Transverse colon (tissue), 4 donors: Measurements from ENCODE around the gene ELMO3. TPM values are rescaled to one million over a fixed set of nuclear protein-coding genes. Genes with fewer than 3 reads are reported as not detected.

Experiments
- DNase-seq: peaks from one replicate; pipeline ENCODE4 v3.0.0-alpha.2; 2019
- H3K27ac ChIP-seq, 4 donors: fragments of 200-600 bp; sonication (generic); 2 replicates each; pipeline ENCODE4 v1.5.1; 2016 to 2018; ENCODE audit warnings: inconsistent platforms in 4 of 4
- H3K27me3 ChIP-seq: fragments of 200-600 bp; sonication (generic); 2 replicates; pipeline ENCODE4 v1.5.1; 2017; ENCODE audit warnings: inconsistent platforms
- H3K36me3 ChIP-seq, 4 donors: fragments of 200-600 bp; sonication (generic); 2 replicates each; pipeline ENCODE4 v1.5.1; 2017 to 2019; ENCODE audit warnings: inconsistent platforms in 4 of 4
- H3K4me1 ChIP-seq, 4 donors: fragments of 200-600 bp; sonication (generic); 2 replicates each; pipeline ENCODE4 v1.5.1; 2017 to 2020; ENCODE audit warnings: inconsistent platforms in 4 of 4
- H3K4me3 ChIP-seq, 4 donors: fragments of 200-600 bp; sonication (generic); 1 replicate in 1 of 4; 2 replicates in 3 of 4; pipeline versions ENCODE4 v1.5.1 to v1.6.1; 2017 to 2019; ENCODE audit warnings: inconsistent platforms in 4 of 4
- H3K9me3 ChIP-seq, 2 donors: fragments of 200-600 bp; sonication (generic); 2 replicates each; pipeline ENCODE4 v1.5.1; 2017 to 2019; ENCODE audit warnings: inconsistent platforms in 2 of 2
- CTCF ChIP-seq, 5 experiments: fragments of 200-600 bp in 3 of 5; fragments of 450-650 bp in 2 of 5; sonication (generic) in 3 of 5; IDR thresholded peaks; 1 replicate in 2 of 5; 2 replicates in 3 of 5; pipeline ENCODE4 v1.5.1; 2016 to 2017; ENCODE audit warnings: antibody characterized with exemption in 5 of 5, inconsistent platforms in 3 of 5, mild to moderate bottlenecking in 2 of 5, moderate library complexity in 1 of 5
- EP300 ChIP-seq: sonication (generic); formaldehyde crosslinking; IDR thresholded peaks from one replicate; pipeline ENCODE4 v1.6.1; 2017; ENCODE audit warnings: antibody characterized with exemption, low read depth
- POLR2A ChIP-seq: fragments of 450-650 bp; IDR thresholded peaks from one replicate; pipeline ENCODE4 v1.6.1; 2016; ENCODE audit warnings: antibody characterized with exemption, mild to moderate bottlenecking, moderate library complexity
- POLR2AphosphoS5 ChIP-seq, 3 donors: sonication (generic); formaldehyde crosslinking; IDR thresholded peaks; one replicate each; pipeline ENCODE4 v1.6.1; 2016; ENCODE audit warnings: antibody characterized with exemption in 3 of 3
- WGBS, 2 donors: methylation state at CpG; one replicate each; pipeline ENCODE4 v1.1.5; 2018; ENCODE audit warnings: low coverage in 1 of 2; 5-methylcytosine and 5-hydroxymethylcytosine counted together
- in situ Hi-C, 4 donors: fragments of 200-750 bp; cut with MboI; loops; one replicate each; pipeline versions ENCODE4 v1.15.0 to v1.15.1; 2017; ENCODE audit warnings: low sequenced_read_pairs in 3 of 4, low pct_ligation_motif_present in 1 of 4, low pct_unique_long_range_greater_than_20kb in 1 of 4
- intact Hi-C: fragments of 100-400 bp; cut with DNase I; formaldehyde crosslinking; loops from one replicate; pipeline ENCODE4 v1.15.1; 2023; ENCODE audit warnings: low total_unique reads
- total RNA-seq, 4 donors: library from RNA; depleted of rRNA; stranded (reverse); fragments of >200 nt; gene quantifications; one replicate each; pipeline ENCODE4 v1.1.0, GENCODE V29; 2016

The ELMO3 gene
- total RNA-seq, 4 donors from 2014 or later, result 61.0 to 91.5 (median 77.7) TPM

- no peaks in the 10 kb centered on the region for H3K9me3 ChIP-seq
- H3K36me3 ChIP-seq, result no peaks in the 10 kb centered on the region
- H3K27ac ChIP-seq, result peak overlapping the region; percentile 90 to 93 (median 92)
- H3K4me1 ChIP-seq, result peaks cover 12 to 60% (median 45%) of the 10 kb centered on the region in 4 donors
- no peak overlapping the region for H3K4me3 ChIP-seq
- intact Hi-C loops (loop anchor here (2.0 kb wide), 2 partner anchors 27 to 179 kb away; no protein-coding TSS in a partner anchor), in situ Hi-C loops (loop anchor here in 3 of 4 donors (10.0 to 25.0 kb wide), 3 partner anchors 143 to 196 kb away; partner anchors contain the start of genes CES3 (in 1 of the 3) and CES4A (in 1 of the 3))
- no peak for TF ChIP-seq EP300
- TF ChIP-seq POLR2A, result no peak
- TF ChIP-seq POLR2AphosphoS5 (IDR thresholded peaks at IDR 0.05), result no peak
- no peak for TF ChIP-seq CTCF (IDR thresholded peaks at IDR 0.05)
- H3K27me3 ChIP-seq, result peaks cover 17% of the 10 kb centered on the region
- 52 to 72% methylated on average over 4 to 7 of the region's 7 CpGs for WGBS, 2 donors
- DNase-seq, result no peak
These were observed 40.9 kb upstream of the ELMO3 start for GRCh38 chr16:67157892-67158635.

GRCh38 chr16:67158637-67159600 is 40.0 kb upstream of the ELMO3 start:
- no peak for TF ChIP-seq EP300
- TF ChIP-seq POLR2A, result no peak
- no peak for TF ChIP-seq POLR2AphosphoS5 (IDR thresholded peaks at IDR 0.05)
- no peak for TF ChIP-seq CTCF (IDR thresholded peaks at IDR 0.05)
- H3K4me3 ChIP-seq, result peak overlapping the region; percentile 58 to 93 (median 82)
- H3K36me3 ChIP-seq, result no peaks in the 10 kb centered on the region
- no peaks in the 10 kb centered on the region for H3K9me3 ChIP-seq
- peak; percentile 82 for DNase-seq
- 5 to 10% methylated on average over 7 to 27 of the region's 34 CpGs for WGBS, 2 donors
- in situ Hi-C loops, result loop anchor here in 3 of 4 donors (10.0 to 25.0 kb wide), 3 partner anchors 144 to 197 kb away; partner anchors contain the start of genes CES3 (in 1 of the 3) and CES4A (in 1 of the 3)
- H3K27me3 ChIP-seq, result peaks cover 26% of the 10 kb centered on the region
- H3K27ac ChIP-seq, result peak overlapping the region; percentile 90 to 93 (median 92)
- H3K4me1 ChIP-seq, result peaks cover 12 to 69% (median 54%) of the 10 kb centered on the region in 4 donors
- intact Hi-C loops, result loop anchor here (2.0 kb wide), 1 partner anchor 26 kb away; no protein-coding TSS in a partner anchor

GRCh38 chr16:67161595-67162058 is 37.3 kb upstream of the ELMO3 start:
- H3K4me1 ChIP-seq, result peaks cover 15 to 73% (median 53%) of the 10 kb centered on the region in 4 donors
- no peaks in the 10 kb centered on the region for H3K36me3 ChIP-seq
- peaks cover 51% of the 10 kb centered on the region for H3K27me3 ChIP-seq
- intact Hi-C loops (no loop called here), in situ Hi-C loops (loop anchor here in 2 of 4 donors (25.0 kb wide), 2 partner anchors 174 to 199 kb away; partner anchors contain the start of genes CES3 (in 1 of the 2) and CES4A (in 1 of the 2))
- peak overlapping the region in 1 of 4 donors; percentile 93 for H3K27ac ChIP-seq
- no peak for DNase-seq
- WGBS, 2 donors, result 59% methylated on average over 25 of the region's 25 CpGs; no CpG with 5 or more reads in 1 of the 2 donors
- H3K4me3 ChIP-seq, result peak overlapping the region in 2 of 4 donors; percentile 73 to 93
- TF ChIP-seq POLR2A (no peak), EP300 (no peak), POLR2AphosphoS5 (IDR thresholded peaks at IDR 0.05) (no peak), CTCF (IDR thresholded peaks at IDR 0.05) (no peak)
- no peaks in the 10 kb centered on the region for H3K9me3 ChIP-seq
